KMS-11 (cell line): ENCODE data around the gene STARD5.

Source experiments
- H2AFZ ChIP-seq: fragments of 200-600 bp; sonication (generic); 2 replicates; pipeline ENCODE4 v1.6.1; 2016; ENCODE audit warnings: antibody characterized with exemption, mixed run types, low read depth
- H3K27ac ChIP-seq: fragments of 200-600 bp; sonication (generic); 2 replicates; pipeline ENCODE4 v1.6.1; 2016; ENCODE audit warnings: mild to moderate bottlenecking, mixed run types
- H3K27me3 ChIP-seq: fragments of 200-600 bp; sonication (generic); 2 replicates; pipeline ENCODE4 v1.6.1; 2017; ENCODE audit warnings: mild to moderate bottlenecking, low read depth, mixed run types, moderate library complexity; ENCODE audit not compliant: insufficient read depth
- H3K36me3 ChIP-seq: fragments of 200-600 bp; sonication (generic); 2 replicates; pipeline ENCODE4 v1.6.1; 2017; ENCODE audit warnings: mild to moderate bottlenecking, mixed run types; ENCODE audit not compliant: insufficient read depth
- H3K4me1 ChIP-seq: fragments of 200-600 bp; sonication (generic); 2 replicates; pipeline ENCODE4 v1.6.1; 2016; ENCODE audit warnings: mild to moderate bottlenecking, low read depth, mixed run types; ENCODE audit not compliant: poor library complexity, severe bottlenecking
- H3K4me2 ChIP-seq: fragments of 200-600 bp; sonication (generic); 2 replicates; pipeline ENCODE4 v1.7.0; 2016; ENCODE audit warnings: mild to moderate bottlenecking, mixed run types
- H3K4me3 ChIP-seq: fragments of 200-600 bp; sonication (generic); IDR thresholded peaks from 2 replicates; pipeline ENCODE4 v1.6.1; 2017; ENCODE audit warnings: low read depth, low read length, mixed read lengths; ENCODE audit not compliant: insufficient read depth
- H3K79me2 ChIP-seq: fragments of 200-600 bp; sonication (generic); 2 replicates; pipeline ENCODE4 v1.6.1; 2016; ENCODE audit warnings: low read depth, mixed run types; ENCODE audit not compliant: insufficient read depth
- H3K9ac ChIP-seq: fragments of 200-600 bp; sonication (generic); 2 replicates; pipeline ENCODE4 v1.6.1; 2016; ENCODE audit warnings: mild to moderate bottlenecking, mixed run types
- H4K20me1 ChIP-seq: fragments of 200-600 bp; sonication (generic); 2 replicates; pipeline ENCODE4 v1.6.1; 2016; ENCODE audit warnings: mild to moderate bottlenecking, mixed run types; ENCODE audit not compliant: insufficient read depth
- TF ChIP-seq, protein P1 (sequence below): fragments of 200-600 bp; sonication (generic); conservative IDR thresholded peaks from 2 replicates; pipeline ENCODE4 v1.6.1; 2017; ENCODE audit warnings: low read depth, mild to moderate bottlenecking, antibody characterized with exemption, low read length, moderate library complexity, mixed read lengths

Gene STARD5

GRCh38 chr15:81270188-81270587, 53.8 kb downstream of the STARD5 start:
- no peak overlapping the region for H3K9ac ChIP-seq
- H3K36me3 ChIP-seq: no peaks in the 10 kb centered on the region
- no peak overlapping the region for H3K4me3 ChIP-seq
- H3K27me3 ChIP-seq: no peaks in the 10 kb centered on the region
- TF ChIP-seq, protein P1, sequence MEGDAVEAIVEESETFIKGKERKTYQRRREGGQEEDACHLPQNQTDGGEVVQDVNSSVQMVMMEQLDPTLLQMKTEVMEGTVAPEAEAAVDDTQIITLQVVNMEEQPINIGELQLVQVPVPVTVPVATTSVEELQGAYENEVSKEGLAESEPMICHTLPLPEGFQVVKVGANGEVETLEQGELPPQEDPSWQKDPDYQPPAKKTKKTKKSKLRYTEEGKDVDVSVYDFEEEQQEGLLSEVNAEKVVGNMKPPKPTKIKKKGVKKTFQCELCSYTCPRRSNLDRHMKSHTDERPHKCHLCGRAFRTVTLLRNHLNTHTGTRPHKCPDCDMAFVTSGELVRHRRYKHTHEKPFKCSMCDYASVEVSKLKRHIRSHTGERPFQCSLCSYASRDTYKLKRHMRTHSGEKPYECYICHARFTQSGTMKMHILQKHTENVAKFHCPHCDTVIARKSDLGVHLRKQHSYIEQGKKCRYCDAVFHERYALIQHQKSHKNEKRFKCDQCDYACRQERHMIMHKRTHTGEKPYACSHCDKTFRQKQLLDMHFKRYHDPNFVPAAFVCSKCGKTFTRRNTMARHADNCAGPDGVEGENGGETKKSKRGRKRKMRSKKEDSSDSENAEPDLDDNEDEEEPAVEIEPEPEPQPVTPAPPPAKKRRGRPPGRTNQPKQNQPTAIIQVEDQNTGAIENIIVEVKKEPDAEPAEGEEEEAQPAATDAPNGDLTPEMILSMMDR: no peak
- no peak overlapping the region for H3K4me2 ChIP-seq
- peaks cover 17% of the 10 kb centered on the region for H3K4me1 ChIP-seq
- no peak overlapping the region for H3K27ac ChIP-seq
- H4K20me1 ChIP-seq: no peaks in the 10 kb centered on the region
- H2AFZ ChIP-seq: no peak overlapping the region
- H3K79me2 ChIP-seq: no peaks in the 10 kb centered on the region

DNA sequence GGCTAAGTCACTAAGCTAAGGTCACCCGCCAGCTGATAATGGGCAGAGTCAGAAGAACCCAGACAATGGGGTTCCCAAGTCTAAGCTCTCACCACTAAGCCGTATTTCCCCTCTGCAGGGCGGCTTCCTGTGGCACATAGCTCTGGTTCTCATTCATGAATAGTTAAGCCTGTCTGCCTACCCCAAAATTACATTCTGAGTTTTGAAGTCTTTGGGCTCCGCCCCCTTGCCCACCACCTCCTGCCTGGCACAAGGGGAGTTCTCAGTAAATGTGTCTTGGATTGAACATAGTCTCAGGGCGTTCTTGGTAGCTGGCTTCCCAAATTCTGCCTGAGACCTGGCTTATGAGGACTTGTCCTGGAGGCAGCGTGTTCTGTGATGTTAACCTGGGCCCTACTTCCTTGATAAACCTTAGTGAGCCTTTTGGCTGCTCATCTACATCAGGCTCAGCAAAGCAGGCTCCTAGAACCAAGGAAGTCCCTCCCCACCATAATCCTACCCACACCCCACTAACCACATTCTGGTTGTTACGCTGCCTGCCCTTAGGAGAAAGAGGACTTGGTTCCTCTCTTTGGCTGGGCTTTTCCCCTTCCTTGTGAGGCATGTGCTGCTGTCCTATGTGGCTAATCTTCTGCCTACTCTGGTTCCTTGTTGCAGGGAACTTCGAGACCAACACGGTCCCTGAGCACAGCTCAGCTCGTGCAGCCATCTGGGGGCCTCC, 54.9 kb downstream of the STARD5 start:
- Histone ChIP-seq H4K20me1 (no peaks in the 10 kb centered on the region), H3K79me2 (no peaks in the 10 kb centered on the region), H3K27ac (no peak overlapping the region), H3K27me3 (no peaks in the 10 kb centered on the region), H3K9ac (no peak overlapping the region), H3K36me3 (no peaks in the 10 kb centered on the region), H3K4me1 (peaks cover 18% of the 10 kb centered on the region), H2AFZ (no peak overlapping the region), H3K4me2 (no peak overlapping the region), H3K4me3 (no peak overlapping the region)
- TF ChIP-seq, protein P1: no peak

DNA sequence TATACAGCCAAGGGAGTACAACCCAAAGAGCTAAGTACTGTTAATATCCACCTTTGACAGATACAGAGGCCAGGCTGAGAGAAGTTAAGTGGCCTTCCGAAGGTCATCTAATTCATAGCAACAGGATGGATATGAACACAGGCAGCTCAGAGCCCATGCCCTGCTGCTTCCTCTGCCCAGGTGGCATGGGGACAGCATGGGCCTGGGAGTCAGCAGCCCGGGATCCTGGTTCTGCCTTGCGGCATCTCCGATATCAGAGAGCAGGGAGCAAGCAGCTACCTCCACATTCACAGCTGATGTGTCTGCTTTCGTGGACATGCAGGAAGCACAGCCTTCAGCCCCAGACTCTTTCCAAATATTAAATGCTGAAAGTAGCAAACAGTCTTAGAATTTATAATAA, 55.6 kb downstream of the STARD5 start:
- H2AFZ ChIP-seq: no peak overlapping the region
- peaks cover 18% of the 10 kb centered on the region for H3K4me1 ChIP-seq
- H4K20me1 ChIP-seq: no peaks in the 10 kb centered on the region
- H3K4me3 ChIP-seq: no peak overlapping the region
- H3K27ac ChIP-seq: no peak overlapping the region
- TF ChIP-seq, protein P1: no peak
- no peak overlapping the region for H3K4me2 ChIP-seq
- H3K27me3 ChIP-seq: no peaks in the 10 kb centered on the region
- no peaks in the 10 kb centered on the region for H3K36me3 ChIP-seq
- H3K9ac ChIP-seq: no peak overlapping the region
- no peaks in the 10 kb centered on the region for H3K79me2 ChIP-seq

DNA sequence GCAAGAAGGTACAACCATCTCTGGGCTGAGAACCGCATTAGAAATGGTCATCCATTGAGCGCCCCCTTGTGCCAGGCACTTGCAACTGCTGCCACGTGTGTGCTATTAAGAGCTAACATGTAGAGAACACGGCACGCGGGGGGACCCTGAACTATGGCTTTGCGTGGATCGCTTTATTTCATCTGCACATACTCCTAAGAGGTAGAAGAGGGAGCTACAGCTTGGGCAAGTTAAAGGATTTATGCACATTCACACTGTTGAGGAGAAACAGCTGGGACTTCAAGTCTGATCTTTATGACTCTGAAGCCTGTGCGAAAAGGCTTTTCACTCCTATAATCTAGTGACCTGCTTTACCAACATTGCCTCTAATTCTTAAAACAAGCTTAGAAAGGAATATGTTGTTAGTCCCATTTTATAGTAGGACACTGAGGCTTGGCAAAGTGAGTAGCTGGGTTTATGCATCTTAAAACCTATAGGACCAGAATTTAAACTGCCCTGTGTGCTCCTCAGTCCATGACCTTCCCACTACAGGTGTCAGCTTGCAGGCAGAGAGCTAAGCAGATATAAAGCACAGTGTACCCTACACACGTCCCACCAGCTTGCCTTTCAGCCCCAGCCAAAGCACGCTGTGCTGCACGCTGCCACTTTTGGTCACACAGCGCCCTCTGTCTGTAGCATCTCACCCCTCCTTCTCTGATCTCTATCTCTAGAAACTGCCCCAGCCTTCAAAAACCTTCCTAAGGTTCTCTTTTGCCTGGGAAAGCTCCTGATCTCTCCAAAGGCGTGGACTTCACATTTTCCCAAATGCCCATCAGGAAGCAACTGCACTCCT, 57.8 kb downstream of the STARD5 start:
- Histone ChIP-seq H3K79me2 (no peaks in the 10 kb centered on the region), H3K4me3 (no peak overlapping the region), H3K36me3 (no peaks in the 10 kb centered on the region), H2AFZ (peak overlapping the region; percentile 97), H3K9ac (peak overlapping the region; percentile 72), H3K27ac (peak overlapping the region; percentile 64), H3K4me1 (peaks cover 18% of the 10 kb centered on the region), H3K27me3 (no peaks in the 10 kb centered on the region), H3K4me2 (peak overlapping the region; percentile 88), H4K20me1 (no peaks in the 10 kb centered on the region)
- TF ChIP-seq, protein P1: peak; percentile 83
